Measurements from ENCODE around the gene HS1BP3.
A peak's percentile ranks its signal among the peaks of the same experiment; 100 is the strongest.

Gene HS1BP3

DNA sequence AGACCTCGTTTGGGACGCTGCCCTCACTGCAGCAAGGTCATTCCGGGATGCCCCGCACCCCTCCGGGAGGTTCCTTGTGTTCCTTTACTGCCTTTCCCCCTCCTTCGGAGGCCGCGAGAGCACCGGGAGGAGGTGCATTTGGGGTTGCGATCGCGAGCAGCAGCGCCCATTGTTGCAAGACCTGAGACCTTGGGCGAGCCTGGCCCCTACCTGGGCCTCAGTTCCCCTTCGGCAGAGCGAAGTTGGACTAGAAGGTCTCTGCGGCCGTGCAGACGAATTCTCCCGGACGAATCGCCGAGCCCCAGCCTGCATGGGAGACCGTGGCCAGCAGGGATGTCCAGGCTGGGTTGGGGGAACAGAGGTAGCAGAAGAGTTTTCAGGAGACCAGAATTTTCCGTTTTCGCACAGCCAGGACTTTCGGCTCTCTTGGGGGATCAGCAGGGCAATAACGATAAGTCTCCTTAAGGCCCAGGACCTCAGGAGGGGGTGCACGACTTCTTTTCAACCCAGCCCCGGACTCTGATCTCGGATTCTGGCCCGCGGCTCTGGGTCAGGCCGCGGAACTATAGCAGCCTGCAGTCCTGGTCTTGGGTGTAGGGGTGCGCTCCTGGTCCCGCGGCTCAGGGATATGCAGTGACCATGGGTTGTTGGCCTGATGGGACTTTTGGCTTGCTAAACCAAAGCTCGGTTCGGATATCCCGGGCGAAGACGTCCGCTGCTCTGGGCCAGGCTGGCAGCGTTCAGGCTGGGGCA is 18.8 kb upstream of the HS1BP3 start:
- no peak for DNase-seq (ENCODE audit: low spot score)
- no peak for TF ChIP-seq CTCF (IDR thresholded peaks at IDR 0.05; ENCODE audit: extremely low read depth, missing control alignments)

GRCh38 chr2:20668871-20669475 is 18.1 kb upstream of the HS1BP3 start:
- no peak for TF ChIP-seq CTCF (IDR thresholded peaks at IDR 0.05; ENCODE audit: extremely low read depth, missing control alignments)
- DNase-seq (ENCODE audit: low spot score), result no peak

GRCh38 chr2:20668451-20668850 is 17.6 kb upstream of the HS1BP3 start:
- no peak for TF ChIP-seq CTCF (IDR thresholded peaks at IDR 0.05; ENCODE audit: extremely low read depth, missing control alignments)
- DNase-seq (ENCODE audit: low spot score), result no peak

- DNase-seq (ENCODE audit: low spot score), result no peak
- TF ChIP-seq CTCF (IDR thresholded peaks at IDR 0.05; ENCODE audit: extremely low read depth, missing control alignments), result no peak
These were observed 16.9 kb upstream of the HS1BP3 start for GRCh38 chr2:20667531-20668401.

GRCh38 chr2:20667151-20667530 is 16.2 kb upstream of the HS1BP3 start:
- peak; percentile 69 for DNase-seq (ENCODE audit: low spot score)
- no peak for TF ChIP-seq CTCF (IDR thresholded peaks at IDR 0.05; ENCODE audit: extremely low read depth, missing control alignments)

- DNase-seq (ENCODE audit: low spot score), result peak; percentile 75
- TF ChIP-seq CTCF (IDR thresholded peaks at IDR 0.05; ENCODE audit: extremely low read depth, missing control alignments), result no peak
These were observed 15.6 kb upstream of the HS1BP3 start, which contains the start of gene GDF7 for GRCh38 chr2:20666304-20667150. Gene GDF7 (plus strand): TSS chr2:20667144. CDS start chr2:20667240, 96 bp downstream.
